ENCODE data around the gene GPS1.

DNA sequence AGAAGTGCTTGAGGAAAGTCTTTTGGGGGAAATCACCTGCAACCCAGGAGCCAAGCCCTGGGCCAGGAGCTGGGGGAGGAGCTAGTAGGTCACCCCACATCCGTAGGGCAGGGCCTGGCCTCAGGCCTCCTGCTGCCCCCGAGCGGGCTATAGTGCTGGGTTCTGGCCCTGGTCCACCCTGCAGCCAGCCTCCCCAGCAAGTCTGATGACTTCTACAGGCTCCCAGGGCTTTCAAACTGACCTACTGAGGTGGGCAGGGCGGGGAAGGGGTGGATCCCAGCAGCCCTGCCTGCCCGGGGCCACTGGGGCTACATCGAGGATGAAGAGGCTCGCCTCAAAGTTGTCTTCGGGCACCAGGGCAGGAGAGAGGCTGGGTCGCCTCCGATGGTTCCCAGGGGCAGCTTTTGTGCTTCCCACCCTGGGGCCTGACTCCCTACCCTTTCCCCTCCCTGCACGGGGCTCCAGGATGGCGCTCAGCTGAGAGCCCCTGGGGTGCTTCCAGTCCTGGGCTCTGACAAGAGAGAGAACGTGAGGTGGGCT is 34.0 kb upstream of the GPS1 start:
- no peak for TF ChIP-seq YY1 (IDR thresholded peaks at IDR 0.05; ENCODE audit: low read depth)
- TF ChIP-seq, protein P1, sequence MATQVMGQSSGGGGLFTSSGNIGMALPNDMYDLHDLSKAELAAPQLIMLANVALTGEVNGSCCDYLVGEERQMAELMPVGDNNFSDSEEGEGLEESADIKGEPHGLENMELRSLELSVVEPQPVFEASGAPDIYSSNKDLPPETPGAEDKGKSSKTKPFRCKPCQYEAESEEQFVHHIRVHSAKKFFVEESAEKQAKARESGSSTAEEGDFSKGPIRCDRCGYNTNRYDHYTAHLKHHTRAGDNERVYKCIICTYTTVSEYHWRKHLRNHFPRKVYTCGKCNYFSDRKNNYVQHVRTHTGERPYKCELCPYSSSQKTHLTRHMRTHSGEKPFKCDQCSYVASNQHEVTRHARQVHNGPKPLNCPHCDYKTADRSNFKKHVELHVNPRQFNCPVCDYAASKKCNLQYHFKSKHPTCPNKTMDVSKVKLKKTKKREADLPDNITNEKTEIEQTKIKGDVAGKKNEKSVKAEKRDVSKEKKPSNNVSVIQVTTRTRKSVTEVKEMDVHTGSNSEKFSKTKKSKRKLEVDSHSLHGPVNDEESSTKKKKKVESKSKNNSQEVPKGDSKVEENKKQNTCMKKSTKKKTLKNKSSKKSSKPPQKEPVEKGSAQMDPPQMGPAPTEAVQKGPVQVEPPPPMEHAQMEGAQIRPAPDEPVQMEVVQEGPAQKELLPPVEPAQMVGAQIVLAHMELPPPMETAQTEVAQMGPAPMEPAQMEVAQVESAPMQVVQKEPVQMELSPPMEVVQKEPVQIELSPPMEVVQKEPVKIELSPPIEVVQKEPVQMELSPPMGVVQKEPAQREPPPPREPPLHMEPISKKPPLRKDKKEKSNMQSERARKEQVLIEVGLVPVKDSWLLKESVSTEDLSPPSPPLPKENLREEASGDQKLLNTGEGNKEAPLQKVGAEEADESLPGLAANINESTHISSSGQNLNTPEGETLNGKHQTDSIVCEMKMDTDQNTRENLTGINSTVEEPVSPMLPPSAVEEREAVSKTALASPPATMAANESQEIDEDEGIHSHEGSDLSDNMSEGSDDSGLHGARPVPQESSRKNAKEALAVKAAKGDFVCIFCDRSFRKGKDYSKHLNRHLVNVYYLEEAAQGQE (IDR thresholded peaks at IDR 0.05; ENCODE audit: low read depth), result no peak
- no peak for TF ChIP-seq EP300 (IDR thresholded peaks at IDR 0.05; ENCODE audit: borderline replicate concordance)
- TF ChIP-seq, protein P2, sequence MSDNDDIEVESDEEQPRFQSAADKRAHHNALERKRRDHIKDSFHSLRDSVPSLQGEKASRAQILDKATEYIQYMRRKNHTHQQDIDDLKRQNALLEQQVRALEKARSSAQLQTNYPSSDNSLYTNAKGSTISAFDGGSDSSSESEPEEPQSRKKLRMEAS (IDR thresholded peaks at IDR 0.05), result no peak
- TF ChIP-seq FOXM1 (IDR thresholded peaks at IDR 0.05; ENCODE audit: borderline replicate concordance, low read depth), result no peak
- TF ChIP-seq ZBTB7A (IDR thresholded peaks at IDR 0.05; ENCODE audit: low read depth), result no peak
- TF ChIP-seq EGR1 (IDR thresholded peaks at IDR 0.05), result no peak
- no peak for TF ChIP-seq CREB1 (IDR thresholded peaks at IDR 0.05; ENCODE audit: low read depth)
- TF ChIP-seq RAD21 (IDR thresholded peaks at IDR 0.05; ENCODE audit: low read depth), result no peak
- no peak for TF ChIP-seq TAF1 (IDR thresholded peaks at IDR 0.05; ENCODE audit: low read depth)
- TF ChIP-seq CEBPB (IDR thresholded peaks at IDR 0.05), result no peak
- no peak for TF ChIP-seq TEAD4 (IDR thresholded peaks at IDR 0.05)
- TF ChIP-seq NFIC (IDR thresholded peaks at IDR 0.05), result no peak
- TF ChIP-seq, protein P3, sequence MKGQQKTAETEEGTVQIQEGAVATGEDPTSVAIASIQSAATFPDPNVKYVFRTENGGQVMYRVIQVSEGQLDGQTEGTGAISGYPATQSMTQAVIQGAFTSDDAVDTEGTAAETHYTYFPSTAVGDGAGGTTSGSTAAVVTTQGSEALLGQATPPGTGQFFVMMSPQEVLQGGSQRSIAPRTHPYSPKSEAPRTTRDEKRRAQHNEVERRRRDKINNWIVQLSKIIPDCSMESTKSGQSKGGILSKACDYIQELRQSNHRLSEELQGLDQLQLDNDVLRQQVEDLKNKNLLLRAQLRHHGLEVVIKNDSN (IDR thresholded peaks at IDR 0.05), result no peak

All from Ishikawa (cell line).